SK-N-SH (cell line): ENCODE measurements around the gene KDM2A. TPM values are rescaled to one million over a fixed set of nuclear protein-coding genes. Genes with fewer than 3 reads are reported as not detected.

Experiments
- CTCF ChIA-PET: fragments of 300-600, 350-600 bp; formaldehyde crosslinking; extraction: SDS; loops from one replicate; lab custom pipeline; 2021; lab: Yijun Ruan, JAX
- POLR2A ChIA-PET: fragments of 350-600 bp; sonication (Branson Sonifier 250); formaldehyde crosslinking; extraction: SDS; loops from one replicate; lab custom pipeline; 2020; ENCODE audit warnings: antibody characterized with exemption, inconsistent platforms; lab: Yijun Ruan, JAX
- DNase-seq: peaks from one replicate; pipeline ENCODE4 v3.0.0; 2012
- H2AFZ ChIP-seq: fragments of 200-600 bp; sonication (generic); 2 replicates; pipeline ENCODE4 v1.8.1; 2016; ENCODE audit warnings: antibody characterized with exemption, mild to moderate bottlenecking, low read depth
- H3F3A ChIP-seq: fragments of 200-600 bp; sonication (generic); replicated peaks from 2 replicates; pipeline ENCODE3; 2016; ENCODE audit warnings: antibody characterized with exemption, mild to moderate bottlenecking; ENCODE audit not compliant: insufficient read depth
- H3K27ac ChIP-seq, 2 experiments: fragments of 200-500 bp in 1 of 2; fragments of 200-600 bp in 1 of 2; sonication (Bioruptor generic) in 1 of 2; sonication (generic), shearing (Covaris generic) in 1 of 2; 2 replicates each; pipeline versions ENCODE4 v1.5.1 to v1.6.1; 2014 to 2016; ENCODE audit warnings: low read depth in 2 of 2, inconsistent platforms in 1 of 2, low read length in 1 of 2, mild to moderate bottlenecking in 1 of 2, mixed read lengths in 1 of 2
- H3K27me3 ChIP-seq: fragments of 200-600 bp; sonication (generic), shearing (Covaris generic); 2 replicates; pipeline ENCODE4 v1.6.1; 2016; ENCODE audit warnings: mixed run types; ENCODE audit not compliant: insufficient read depth
- H3K36me3 ChIP-seq, 2 experiments: fragments of 200-500 bp in 1 of 2; fragments of 200-600 bp in 1 of 2; sonication (Bioruptor generic) in 1 of 2; sonication (generic) in 1 of 2; replicated peaks in 1 of 2; 2 replicates each; pipeline versions ENCODE3 to v1.5.1; 2014 to 2016; ENCODE audit warnings: low read length in 1 of 2, mild to moderate bottlenecking in 1 of 2; ENCODE audit not compliant: insufficient read depth in 2 of 2, control insufficient read depth in 1 of 2
- H3K4me1 ChIP-seq, 2 experiments: fragments of 200-500 bp in 1 of 2; fragments of 200-600 bp in 1 of 2; sonication (Bioruptor generic) in 1 of 2; sonication (generic), shearing (Covaris generic) in 1 of 2; 2 replicates each; pipeline versions ENCODE4 v1.5.1 to v1.6.1; 2014 to 2016; ENCODE audit warnings: low read depth in 1 of 2, low read length in 1 of 2, mixed run types in 1 of 2; ENCODE audit not compliant: insufficient read depth in 2 of 2, control insufficient read depth in 1 of 2
- H3K4me2 ChIP-seq: fragments of 200-600 bp; sonication (generic), shearing (Covaris generic); 2 replicates; pipeline ENCODE4 v1.6.1; 2017; ENCODE audit warnings: mixed run types
- H3K4me3 ChIP-seq, 2 experiments: fragments of 200-500 bp in 1 of 2; fragments of 200-600 bp in 1 of 2; sonication (Bioruptor generic) in 1 of 2; sonication (generic), shearing (Covaris generic) in 1 of 2; 2 replicates each; pipeline versions ENCODE4 v1.5.1 to v1.8.1; 2014 to 2016; ENCODE audit warnings: low read depth in 2 of 2, inconsistent platforms in 1 of 2, low read length in 1 of 2, mild to moderate bottlenecking in 1 of 2, mixed read lengths in 1 of 2, moderate library complexity in 1 of 2
- H3K79me2 ChIP-seq: fragments of 200-600 bp; sonication (generic); 2 replicates; pipeline ENCODE4 v1.8.1; 2017; ENCODE audit warnings: mild to moderate bottlenecking; ENCODE audit not compliant: insufficient read depth
- H3K9ac ChIP-seq: fragments of 200-600 bp; sonication (generic); 2 replicates; pipeline ENCODE4 v1.6.1; 2017; ENCODE audit warnings: mixed run types
- H3K9me2 ChIP-seq: fragments of 200-600 bp; sonication (generic); 2 replicates; pipeline ENCODE4 v1.6.1; 2017; ENCODE audit warnings: mixed run types
- H3K9me3 ChIP-seq: fragments of 200-600 bp; sonication (generic); 2 replicates; pipeline ENCODE4 v1.6.1; 2017; ENCODE audit warnings: mixed run types, mild to moderate bottlenecking, moderate library complexity
- H4K20me1 ChIP-seq: fragments of 200-600 bp; sonication (generic); 2 replicates; pipeline ENCODE4 v1.6.1; 2017; ENCODE audit warnings: mild to moderate bottlenecking, mixed run types; ENCODE audit not compliant: insufficient read depth
- CHD2 ChIP-seq: fragments of 150-350 bp; IDR thresholded peaks from 2 replicates; pipeline ENCODE4 v1.6.1; 2018; ENCODE audit warnings: low read length; ENCODE audit not compliant: partially characterized antibody
- ELF1 ChIP-seq: IDR thresholded peaks from 2 replicates; pipeline ENCODE4 v1.4.0; 2012
- EZH2phosphoT487 ChIP-seq: fragments of 200-600 bp; sonication (generic); IDR thresholded peaks from 2 replicates; pipeline ENCODE4 v1.6.1; 2017; ENCODE audit warnings: low read depth, mixed run types, mild to moderate bottlenecking, antibody characterized with exemption, moderate library complexity, borderline replicate concordance
- FOSL2 ChIP-seq: IDR thresholded peaks from 2 replicates; pipeline ENCODE4 v1.4.0; 2012; ENCODE audit warnings: low read depth, mild to moderate bottlenecking, moderate library complexity, borderline replicate concordance
- GATA2 ChIP-seq: sonication (generic); formaldehyde crosslinking; IDR thresholded peaks from 2 replicates; pipeline ENCODE4 v1.5.0; 2020; ENCODE audit warnings: mild to moderate bottlenecking, missing genetic modification reagents
- IRF3 ChIP-seq: fragments of 150-350 bp; IDR thresholded peaks from 2 replicates; pipeline ENCODE4 v1.6.1; 2016; ENCODE audit warnings: mild to moderate bottlenecking, low read depth, low read length
- JUND ChIP-seq: IDR thresholded peaks from 2 replicates; pipeline ENCODE4 v1.4.0; 2012
- MAX ChIP-seq: IDR thresholded peaks from 2 replicates; pipeline ENCODE4 v1.4.0; 2012; ENCODE audit warnings: low read depth
- NFIC ChIP-seq: IDR thresholded peaks from 2 replicates; pipeline ENCODE4 v1.4.0; 2012; ENCODE audit warnings: borderline replicate concordance
- RXRA ChIP-seq: IDR thresholded peaks from 2 replicates; pipeline ENCODE4 v1.4.0; 2012; ENCODE audit warnings: low read depth, mild to moderate bottlenecking, borderline replicate concordance
- SIN3A ChIP-seq: IDR thresholded peaks from 2 replicates; pipeline ENCODE4 v1.6.1; 2012; ENCODE audit warnings: low read depth, mild to moderate bottlenecking, low read length, moderate library complexity, borderline replicate concordance
- TEAD4 ChIP-seq: IDR thresholded peaks from 2 replicates; pipeline ENCODE4 v1.4.0; 2012; ENCODE audit warnings: mild to moderate bottlenecking, borderline replicate concordance; ENCODE audit not compliant: insufficient read depth
- YY1 ChIP-seq: IDR thresholded peaks from 2 replicates; pipeline ENCODE4 v1.4.0; 2012; ENCODE audit warnings: low read depth, mild to moderate bottlenecking
- ZBTB33 ChIP-seq: IDR thresholded peaks from 2 replicates; pipeline ENCODE4 v1.4.0; 2012; ENCODE audit warnings: low read depth, borderline replicate concordance
- WGBS: methylation state at CpG from one replicate; pipeline ENCODE4 v1.1.6; 2017; ENCODE audit warnings: low lambda C conversion rate; 5-methylcytosine and 5-hydroxymethylcytosine counted together
- polyA plus RNA-seq, 3 experiments: library from polyadenylated mRNA; depleted of rRNA; stranded (reverse); fragments of >200 nt; gene quantifications; 2 replicates each; pipeline ENCODE4 v1.2.3, GENCODE V29; 2012
- TF ChIP-seq, protein P1 (sequence below): IDR thresholded peaks from 2 replicates; pipeline ENCODE4 v1.4.0; 2012; ENCODE audit warnings: low read depth, borderline replicate concordance
- TF ChIP-seq, protein P2 (sequence below): fragments of 200-600 bp; sonication (generic); IDR thresholded peaks from 2 replicates; pipeline ENCODE4 v1.6.1; 2017; ENCODE audit warnings: antibody characterized with exemption, mild to moderate bottlenecking, moderate library complexity
- TF ChIP-seq, protein P3 (sequence below): fragments of 150-350 bp; IDR thresholded peaks from 2 replicates; pipeline ENCODE4 v1.6.1; 2017; ENCODE audit warnings: antibody characterized with exemption, low read length, low read depth, borderline replicate concordance

The KDM2A gene
- polyA plus RNA-seq, 1 of the 3 experiments (the other 2 are of a cell fraction): 28.4 TPM

DNA sequence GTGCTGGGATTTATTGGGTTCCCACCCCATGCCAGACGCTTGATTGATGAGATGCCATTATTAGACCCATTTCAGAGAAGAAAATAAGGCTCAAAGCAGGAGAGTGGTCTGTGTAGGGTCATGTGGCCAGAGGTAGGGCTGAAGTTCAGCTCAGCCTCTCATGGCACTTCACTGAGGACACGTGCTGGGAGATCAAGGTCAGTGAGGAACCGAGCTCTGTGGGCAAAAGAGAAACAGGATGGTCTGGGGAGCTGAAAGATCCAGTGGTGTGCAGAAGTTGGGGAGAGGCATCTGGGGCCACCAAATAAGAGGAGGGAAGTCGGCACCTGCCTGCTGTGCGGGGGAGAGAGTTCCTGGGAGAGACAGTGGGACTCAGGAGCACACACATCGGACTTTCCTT is 42.9 kb upstream of the KDM2A start:
- DNase-seq: no peak
- no peaks in the 10 kb centered on the region for H3K79me2 ChIP-seq
- H3K4me2 ChIP-seq: no peak overlapping the region
- no peaks in the 10 kb centered on the region for H3K27me3 ChIP-seq
- H3K4me3 ChIP-seq: no peak overlapping the region
- no peak overlapping the region for H3K27ac ChIP-seq
- H3K4me1 ChIP-seq: no peaks in the 10 kb centered on the region
- TF ChIP-seq, protein P1, sequence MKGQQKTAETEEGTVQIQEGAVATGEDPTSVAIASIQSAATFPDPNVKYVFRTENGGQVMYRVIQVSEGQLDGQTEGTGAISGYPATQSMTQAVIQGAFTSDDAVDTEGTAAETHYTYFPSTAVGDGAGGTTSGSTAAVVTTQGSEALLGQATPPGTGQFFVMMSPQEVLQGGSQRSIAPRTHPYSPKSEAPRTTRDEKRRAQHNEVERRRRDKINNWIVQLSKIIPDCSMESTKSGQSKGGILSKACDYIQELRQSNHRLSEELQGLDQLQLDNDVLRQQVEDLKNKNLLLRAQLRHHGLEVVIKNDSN: no peak
- TF ChIP-seq IRF3 (no peak), JUND (no peak), GATA2 (CRISPR knock-in tag) (no peak), SIN3A (no peak), NFIC (no peak)
- TF ChIP-seq, protein P2, sequence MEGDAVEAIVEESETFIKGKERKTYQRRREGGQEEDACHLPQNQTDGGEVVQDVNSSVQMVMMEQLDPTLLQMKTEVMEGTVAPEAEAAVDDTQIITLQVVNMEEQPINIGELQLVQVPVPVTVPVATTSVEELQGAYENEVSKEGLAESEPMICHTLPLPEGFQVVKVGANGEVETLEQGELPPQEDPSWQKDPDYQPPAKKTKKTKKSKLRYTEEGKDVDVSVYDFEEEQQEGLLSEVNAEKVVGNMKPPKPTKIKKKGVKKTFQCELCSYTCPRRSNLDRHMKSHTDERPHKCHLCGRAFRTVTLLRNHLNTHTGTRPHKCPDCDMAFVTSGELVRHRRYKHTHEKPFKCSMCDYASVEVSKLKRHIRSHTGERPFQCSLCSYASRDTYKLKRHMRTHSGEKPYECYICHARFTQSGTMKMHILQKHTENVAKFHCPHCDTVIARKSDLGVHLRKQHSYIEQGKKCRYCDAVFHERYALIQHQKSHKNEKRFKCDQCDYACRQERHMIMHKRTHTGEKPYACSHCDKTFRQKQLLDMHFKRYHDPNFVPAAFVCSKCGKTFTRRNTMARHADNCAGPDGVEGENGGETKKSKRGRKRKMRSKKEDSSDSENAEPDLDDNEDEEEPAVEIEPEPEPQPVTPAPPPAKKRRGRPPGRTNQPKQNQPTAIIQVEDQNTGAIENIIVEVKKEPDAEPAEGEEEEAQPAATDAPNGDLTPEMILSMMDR: no peak
- peaks cover 4% of the 10 kb centered on the region for H3F3A ChIP-seq
- ChIA-PET POLR2A (no interaction called here), CTCF (interaction anchor here (0.6 to 1.9 kb wide), 5 partner anchors 8 to 241 kb away, joined by 3 to 6 read pairs (median 4); no protein-coding TSS in a partner anchor)
- H3K36me3 ChIP-seq: no peaks in the 10 kb centered on the region
- H3K9ac ChIP-seq: no peak overlapping the region
- no peaks in the 10 kb centered on the region for H3K9me2 ChIP-seq
- no peaks in the 10 kb centered on the region for H3K9me3 ChIP-seq
- H4K20me1 ChIP-seq: no peaks in the 10 kb centered on the region
- no peak overlapping the region for H2AFZ ChIP-seq
- 86% methylated on average over 6 of the region's 6 CpGs for WGBS

DNA sequence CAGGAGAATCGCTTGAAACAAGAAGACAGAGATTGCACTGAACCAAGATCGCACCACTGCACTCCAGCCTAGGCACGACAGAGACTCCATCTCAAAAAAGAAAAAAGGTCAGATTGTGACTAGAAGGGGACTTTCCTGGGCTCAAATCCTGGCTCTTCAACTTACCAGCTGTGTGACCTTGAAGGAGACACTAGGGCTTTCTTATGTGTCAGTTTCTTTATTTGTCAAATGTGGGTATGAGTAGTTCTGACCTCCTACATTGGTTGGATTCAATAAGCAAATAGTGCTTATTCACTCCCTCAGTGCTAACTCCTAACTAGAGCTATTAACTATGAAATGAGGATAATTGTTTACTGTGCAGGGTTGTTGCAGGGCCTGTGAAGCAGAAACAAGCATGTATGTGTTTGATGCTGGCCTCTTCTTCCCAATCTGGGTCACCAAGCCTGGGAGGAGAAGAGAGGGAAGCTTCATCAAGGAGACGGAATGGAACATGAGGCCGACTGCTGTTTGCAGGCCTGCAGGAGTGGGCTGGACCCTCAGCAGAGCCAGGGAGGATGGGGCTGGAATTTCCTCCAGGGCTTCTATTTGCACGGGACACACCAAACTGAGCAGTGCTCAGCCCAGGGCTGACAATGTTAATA is 39.9 kb upstream of the KDM2A start:
- no peaks in the 10 kb centered on the region for H3K4me1 ChIP-seq
- no peaks in the 10 kb centered on the region for H3K36me3 ChIP-seq
- H3K4me3 ChIP-seq: no peak overlapping the region
- no peaks in the 10 kb centered on the region for H3K79me2 ChIP-seq
- no peak overlapping the region for H3K4me2 ChIP-seq
- 93% methylated on average over 5 of the region's 6 CpGs for WGBS
- H4K20me1 ChIP-seq: no peaks in the 10 kb centered on the region
- ChIA-PET POLR2A (interaction anchor here (0.6 kb wide), 1 partner anchor 122 kb away, joined by 4 read pairs; no protein-coding TSS in a partner anchor), CTCF (interaction anchor here (1.2 to 3.8 kb wide), 4 partner anchors 17 to 94 kb away, joined by 3 to 49 read pairs (median 15); no protein-coding TSS in a partner anchor)
- no peaks in the 10 kb centered on the region for H3K27me3 ChIP-seq
- H3F3A ChIP-seq: no peaks in the 10 kb centered on the region
- H3K9ac ChIP-seq: no peak overlapping the region
- TF ChIP-seq CHD2: no peak
- TF ChIP-seq MAX: no peak
- no peak for TF ChIP-seq EZH2phosphoT487
- TF ChIP-seq ZBTB33: no peak
- no peak for TF ChIP-seq TEAD4
- TF ChIP-seq ELF1: no peak
- no peak for TF ChIP-seq NFIC
- TF ChIP-seq YY1: no peak
- TF ChIP-seq FOSL2: no peak
- TF ChIP-seq IRF3: no peak
- TF ChIP-seq RXRA: no peak
- TF ChIP-seq, protein P3, sequence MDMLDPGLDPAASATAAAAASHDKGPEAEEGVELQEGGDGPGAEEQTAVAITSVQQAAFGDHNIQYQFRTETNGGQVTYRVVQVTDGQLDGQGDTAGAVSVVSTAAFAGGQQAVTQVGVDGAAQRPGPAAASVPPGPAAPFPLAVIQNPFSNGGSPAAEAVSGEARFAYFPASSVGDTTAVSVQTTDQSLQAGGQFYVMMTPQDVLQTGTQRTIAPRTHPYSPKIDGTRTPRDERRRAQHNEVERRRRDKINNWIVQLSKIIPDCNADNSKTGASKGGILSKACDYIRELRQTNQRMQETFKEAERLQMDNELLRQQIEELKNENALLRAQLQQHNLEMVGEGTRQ: no peak
- no peak overlapping the region for H3K27ac ChIP-seq
- no peaks in the 10 kb centered on the region for H3K9me3 ChIP-seq
- no peak for DNase-seq
- H3K9me2 ChIP-seq: no peaks in the 10 kb centered on the region
- H2AFZ ChIP-seq: no peak overlapping the region
